ENCODE measurements around the gene YPEL2.

DNA sequence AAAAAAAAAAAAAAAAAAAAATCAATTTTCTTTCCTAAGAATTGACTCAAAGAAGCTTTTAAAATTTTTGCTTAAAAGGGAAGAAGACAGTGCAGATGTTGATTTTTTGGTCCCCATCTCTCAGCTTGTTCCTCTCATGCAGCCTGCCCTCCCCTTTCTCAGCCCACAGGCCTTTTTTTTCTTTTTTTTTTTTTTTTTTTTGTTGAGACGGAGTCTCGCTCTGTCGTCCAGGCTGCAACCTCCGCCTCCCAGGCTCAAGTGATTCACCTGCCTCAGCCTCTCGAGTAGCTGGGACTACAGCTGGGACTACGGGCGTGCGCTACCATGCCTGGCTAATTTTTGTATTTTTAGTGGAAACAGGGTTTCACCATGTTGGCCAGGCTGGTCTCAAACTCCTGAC lies 17.7 kb downstream of the YPEL2 start:
- TF ChIP-seq, protein P1, sequence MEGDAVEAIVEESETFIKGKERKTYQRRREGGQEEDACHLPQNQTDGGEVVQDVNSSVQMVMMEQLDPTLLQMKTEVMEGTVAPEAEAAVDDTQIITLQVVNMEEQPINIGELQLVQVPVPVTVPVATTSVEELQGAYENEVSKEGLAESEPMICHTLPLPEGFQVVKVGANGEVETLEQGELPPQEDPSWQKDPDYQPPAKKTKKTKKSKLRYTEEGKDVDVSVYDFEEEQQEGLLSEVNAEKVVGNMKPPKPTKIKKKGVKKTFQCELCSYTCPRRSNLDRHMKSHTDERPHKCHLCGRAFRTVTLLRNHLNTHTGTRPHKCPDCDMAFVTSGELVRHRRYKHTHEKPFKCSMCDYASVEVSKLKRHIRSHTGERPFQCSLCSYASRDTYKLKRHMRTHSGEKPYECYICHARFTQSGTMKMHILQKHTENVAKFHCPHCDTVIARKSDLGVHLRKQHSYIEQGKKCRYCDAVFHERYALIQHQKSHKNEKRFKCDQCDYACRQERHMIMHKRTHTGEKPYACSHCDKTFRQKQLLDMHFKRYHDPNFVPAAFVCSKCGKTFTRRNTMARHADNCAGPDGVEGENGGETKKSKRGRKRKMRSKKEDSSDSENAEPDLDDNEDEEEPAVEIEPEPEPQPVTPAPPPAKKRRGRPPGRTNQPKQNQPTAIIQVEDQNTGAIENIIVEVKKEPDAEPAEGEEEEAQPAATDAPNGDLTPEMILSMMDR (IDR thresholded peaks at IDR 0.05) = no peak
- TF ChIP-seq POLR2A (IDR thresholded peaks at IDR 0.05) = no peak

All from Peyer's patch (tissue), 4 donors.